ENCODE data around the gene FSD1.
"Not testable (repeated sequence)": the region's sequence is repeated elsewhere in the genome, so short reads cannot be mapped to it uniquely, and the experiment has no call there.

The FSD1 gene

DNA sequence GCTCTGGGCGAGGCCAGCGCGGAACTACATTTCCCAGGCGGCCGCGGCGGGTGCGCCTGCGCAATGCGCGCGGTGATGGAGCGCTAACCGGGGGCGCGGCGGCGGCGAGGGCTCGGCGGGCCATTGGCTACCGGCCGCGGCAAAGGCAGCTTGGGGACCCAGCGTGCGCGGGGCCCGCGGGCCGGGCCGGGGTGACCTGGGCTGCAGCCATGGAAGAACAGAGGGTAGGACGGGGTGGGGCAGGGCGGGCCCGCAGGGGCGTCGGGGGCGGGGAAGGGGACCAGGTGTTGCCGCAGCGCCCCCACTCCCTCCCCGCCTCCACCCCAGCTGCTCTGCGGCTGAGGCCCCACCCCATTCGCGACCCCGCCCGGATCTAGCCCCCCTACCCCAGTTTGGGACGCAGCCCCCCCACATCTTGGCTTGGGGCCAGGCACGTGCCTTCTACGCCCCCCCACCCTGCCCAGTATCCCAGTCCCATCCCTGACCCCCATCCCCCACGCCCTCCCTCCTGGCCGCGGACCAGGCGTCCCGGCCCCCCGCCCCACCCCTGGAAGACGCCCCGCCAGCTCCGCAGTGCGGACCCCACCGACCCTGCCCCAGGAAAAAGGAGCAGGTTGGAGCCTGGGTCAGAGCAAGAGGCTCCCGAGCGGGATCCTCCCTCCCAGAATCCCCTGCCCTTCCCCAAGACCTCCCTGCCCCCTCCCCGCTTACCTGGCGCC, at the start of gene FSD1:
TSS of gene FSD1 (plus strand) at position 61 of the 719 bp plus-strand sequence. CDS start at position 210, 149 bp downstream.
- no peak for DNase-seq

DNA sequence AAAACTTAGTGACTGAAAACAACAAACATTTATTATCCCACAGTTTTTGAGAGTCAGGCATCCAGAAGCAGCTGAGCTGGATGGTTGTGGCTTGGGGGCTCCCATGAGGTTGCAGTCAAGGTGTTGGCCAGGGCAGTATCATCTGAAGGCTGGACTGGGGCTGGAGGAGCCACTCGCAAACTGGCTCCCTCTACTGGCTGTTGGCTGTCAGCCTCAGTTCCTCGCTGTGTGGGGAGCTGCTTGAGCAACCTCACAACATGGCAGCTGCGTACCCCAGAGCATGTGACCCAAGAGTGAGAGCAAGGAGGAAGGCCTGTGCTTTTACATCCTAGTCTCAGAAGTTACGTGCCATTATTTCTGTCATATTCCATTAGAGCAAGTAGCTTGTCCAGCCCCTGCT, 47.8 kb upstream of the FSD1 start:
- DNase-seq, result no peak

DNA sequence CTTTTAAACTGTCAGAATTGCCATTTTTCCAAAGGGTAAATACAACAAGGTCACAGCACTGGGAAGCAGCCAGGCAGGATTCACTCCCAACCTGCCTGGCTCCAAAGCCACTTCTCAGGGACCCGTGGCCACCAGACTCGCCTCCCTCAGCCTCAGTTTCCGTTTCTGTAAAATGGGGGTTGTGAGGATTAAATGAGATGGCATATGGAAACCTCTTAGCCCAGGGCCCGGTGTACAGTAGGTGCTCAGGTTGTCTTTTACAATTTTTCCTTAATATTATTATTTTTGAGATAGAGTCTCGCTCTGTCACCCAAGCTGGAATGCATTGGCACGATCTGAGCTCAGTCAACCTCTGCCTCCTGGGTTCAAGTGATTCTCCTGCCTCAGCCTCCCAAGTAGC, 47.4 kb upstream of the FSD1 start:
- no peak for DNase-seq

DNA sequence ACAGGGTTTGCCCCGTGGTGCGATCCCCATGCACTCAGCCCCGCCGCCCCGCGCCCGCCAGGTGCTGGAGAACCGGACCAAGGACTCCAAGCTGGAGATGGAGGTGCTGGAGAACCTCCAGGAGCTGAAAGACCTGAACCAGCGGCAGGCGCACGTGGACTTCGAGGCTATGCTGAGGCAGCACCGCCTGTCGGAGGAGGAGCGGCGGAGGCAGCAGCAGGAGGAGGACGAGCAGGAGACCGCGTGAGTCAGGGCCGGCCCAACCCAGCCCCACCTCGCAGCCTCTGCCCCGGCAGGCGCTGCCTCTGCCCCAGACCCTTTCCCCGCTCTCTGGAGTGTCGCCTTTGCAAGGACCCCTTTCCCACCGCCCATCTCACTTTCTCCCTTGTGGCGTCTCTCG, 46.2 kb upstream of the FSD1 start:
- DNase-seq, result no peak

DNA sequence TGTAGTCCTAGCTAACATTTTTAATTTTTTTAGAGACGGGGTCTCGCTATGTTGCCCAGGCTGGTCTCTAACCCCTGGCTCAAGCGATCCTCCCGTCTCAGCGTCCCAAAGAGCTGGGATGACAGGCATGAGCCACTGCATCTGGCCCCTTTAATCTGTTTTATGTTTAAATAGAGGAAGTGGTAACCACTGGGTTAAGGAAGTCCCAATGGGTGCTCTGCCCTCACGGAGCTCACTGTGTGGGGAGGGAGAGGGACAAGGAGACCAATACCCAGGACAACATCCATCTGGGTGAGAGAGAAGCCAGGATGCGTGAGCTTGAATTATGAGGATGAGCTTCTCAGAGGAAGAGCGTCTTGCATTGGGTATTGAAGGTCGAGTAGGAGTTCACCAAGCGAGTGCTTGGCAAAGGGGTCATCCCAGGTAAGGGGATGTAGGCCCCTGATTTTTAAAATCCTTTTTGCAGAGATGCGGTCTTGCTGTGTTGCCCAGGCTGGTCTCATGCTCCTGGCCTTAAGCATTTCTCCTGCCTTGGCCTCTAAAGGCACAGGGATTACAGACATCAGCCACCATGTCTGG, 43.7 kb upstream of the FSD1 start:
- no peak for DNase-seq

DNA sequence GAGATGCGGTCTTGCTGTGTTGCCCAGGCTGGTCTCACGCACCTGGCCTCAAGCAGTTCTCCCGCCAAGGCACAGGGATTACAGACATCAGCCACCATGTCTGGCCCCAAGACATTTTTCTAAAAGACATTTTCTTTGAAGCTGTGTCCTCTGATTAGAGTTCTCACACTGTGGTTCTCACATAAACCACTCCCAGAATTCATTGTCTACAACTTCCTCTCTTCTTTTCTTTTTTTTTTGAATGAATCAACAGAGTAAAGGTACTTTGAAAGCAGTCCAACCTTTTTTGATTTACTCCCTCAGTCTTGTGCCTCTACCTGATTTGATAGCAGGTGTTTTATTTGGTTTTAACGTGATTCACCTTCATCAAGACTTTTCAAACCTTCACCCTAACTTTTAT, 39.6 kb upstream of the FSD1 start:
- no peak for DNase-seq

DNA sequence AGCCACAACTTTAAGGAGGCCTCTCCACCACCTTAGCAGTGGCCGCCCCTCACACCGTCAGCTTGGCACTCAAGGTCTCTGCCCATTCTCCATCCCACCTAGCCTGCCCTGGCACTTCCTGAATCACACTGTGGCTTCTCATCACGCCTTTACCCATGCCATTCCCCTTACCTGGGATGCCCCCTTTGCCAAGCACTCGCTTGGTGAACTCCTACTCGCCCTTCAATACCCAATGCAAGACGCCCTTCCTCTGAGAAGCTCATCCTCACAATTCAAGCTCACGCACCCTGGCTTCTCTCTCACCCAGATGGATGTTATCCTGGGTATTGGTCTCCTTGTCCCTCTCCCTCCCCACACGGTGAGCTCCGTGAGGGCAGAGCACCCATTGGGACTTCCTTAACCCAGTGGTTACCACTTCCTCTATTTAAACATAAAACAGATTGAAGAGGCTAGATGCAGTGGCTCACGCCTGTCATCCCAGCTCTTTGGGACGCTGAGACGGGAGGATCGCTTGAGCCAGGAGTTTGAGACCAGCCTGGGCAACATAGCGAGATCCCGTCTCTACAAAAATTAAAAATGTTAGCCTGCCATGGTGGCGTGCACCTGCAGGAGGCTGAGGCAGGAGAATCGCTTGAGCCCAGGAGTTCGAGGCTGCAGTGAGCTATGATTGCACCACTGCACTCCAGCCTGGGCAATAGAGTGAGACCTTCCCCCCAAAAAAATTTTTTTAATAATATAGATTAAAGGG, 38.0 kb upstream of the FSD1 start:
- DNase-seq, result no peak

DNA sequence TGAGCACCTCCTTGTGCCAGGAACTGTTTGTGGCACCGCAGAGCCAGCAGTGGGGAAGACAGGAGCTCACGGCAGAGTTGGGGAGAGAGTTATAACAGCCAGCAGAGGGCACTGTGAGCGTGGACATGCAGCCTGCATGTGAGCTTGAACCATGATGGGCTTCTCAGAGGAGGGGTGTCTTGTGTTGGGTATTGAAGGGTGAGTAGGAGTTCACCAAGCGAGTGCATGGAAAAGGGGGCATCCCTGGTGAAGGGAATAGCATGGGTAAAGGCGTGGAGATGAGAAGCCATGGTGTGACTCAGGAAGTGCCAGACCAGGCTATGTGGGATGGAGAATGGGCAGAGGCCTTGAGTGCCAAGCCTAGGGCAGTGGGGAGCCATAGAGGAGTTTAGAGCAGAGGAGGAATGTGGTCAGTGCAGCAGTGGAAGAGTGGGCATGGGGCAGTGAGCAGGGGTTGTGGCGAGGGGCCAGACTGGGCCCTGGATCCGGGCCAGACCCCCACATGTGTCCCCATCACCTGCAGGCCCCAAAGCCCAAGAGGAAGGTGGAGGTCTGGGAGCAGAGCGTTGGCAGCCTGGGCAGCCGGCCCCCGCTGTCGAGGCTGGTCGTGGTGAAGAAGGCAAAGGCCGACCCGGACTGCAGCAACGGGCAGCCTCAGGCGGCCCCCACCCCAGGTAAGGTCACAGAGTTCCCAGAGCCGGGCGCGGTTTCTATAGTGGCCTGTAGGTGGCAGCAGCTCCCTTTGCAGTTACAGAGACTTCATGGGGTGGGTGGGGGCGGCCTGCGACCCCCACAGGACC, 37.1 kb upstream of the FSD1 start:
- peak; percentile 11 for DNase-seq

DNA sequence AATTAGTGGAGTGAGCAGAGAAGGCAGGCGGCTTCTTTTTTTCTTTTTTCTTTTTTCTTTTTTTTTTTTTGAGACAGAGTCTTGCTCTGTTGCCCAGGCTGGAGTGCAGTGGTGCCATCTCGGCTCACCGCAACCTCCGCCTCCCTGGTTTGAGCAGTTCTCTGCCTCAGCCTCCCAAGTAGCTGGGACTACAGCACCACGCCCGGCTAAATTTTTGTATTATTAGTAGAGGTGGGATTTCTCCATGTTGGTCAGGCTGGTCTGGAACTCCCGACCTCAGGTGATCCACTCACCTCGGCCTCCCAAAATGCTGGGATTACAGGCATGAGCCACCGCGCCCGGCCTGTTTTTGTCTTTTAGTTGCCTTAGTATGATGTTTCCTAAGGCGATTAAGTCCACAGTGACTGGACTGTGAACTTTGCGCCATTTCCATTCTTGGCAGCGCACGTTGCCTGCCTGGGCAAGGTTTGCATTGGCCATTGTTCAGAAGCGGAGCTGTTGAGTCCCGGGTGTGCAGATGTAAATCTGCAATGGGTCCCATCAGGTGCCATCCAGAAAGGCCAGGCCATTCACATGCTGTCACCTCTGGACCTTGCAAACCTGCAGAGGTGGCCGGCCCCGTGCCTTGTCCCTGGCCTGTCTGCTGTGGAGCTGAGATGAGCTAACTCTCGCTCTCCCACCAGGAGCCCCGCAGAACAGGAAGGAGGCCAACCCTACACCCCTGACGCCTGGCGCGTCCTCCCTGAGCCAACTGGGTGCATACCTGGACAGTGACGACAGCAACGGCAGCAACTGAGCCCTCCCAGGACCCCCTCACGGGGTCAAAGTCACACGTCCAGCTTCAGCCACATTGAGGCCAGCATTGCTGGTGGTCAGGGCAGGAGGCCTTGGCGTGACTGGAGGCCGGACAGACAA, 36.2 kb upstream of the FSD1 start:
- DNase-seq, result no peak

DNA sequence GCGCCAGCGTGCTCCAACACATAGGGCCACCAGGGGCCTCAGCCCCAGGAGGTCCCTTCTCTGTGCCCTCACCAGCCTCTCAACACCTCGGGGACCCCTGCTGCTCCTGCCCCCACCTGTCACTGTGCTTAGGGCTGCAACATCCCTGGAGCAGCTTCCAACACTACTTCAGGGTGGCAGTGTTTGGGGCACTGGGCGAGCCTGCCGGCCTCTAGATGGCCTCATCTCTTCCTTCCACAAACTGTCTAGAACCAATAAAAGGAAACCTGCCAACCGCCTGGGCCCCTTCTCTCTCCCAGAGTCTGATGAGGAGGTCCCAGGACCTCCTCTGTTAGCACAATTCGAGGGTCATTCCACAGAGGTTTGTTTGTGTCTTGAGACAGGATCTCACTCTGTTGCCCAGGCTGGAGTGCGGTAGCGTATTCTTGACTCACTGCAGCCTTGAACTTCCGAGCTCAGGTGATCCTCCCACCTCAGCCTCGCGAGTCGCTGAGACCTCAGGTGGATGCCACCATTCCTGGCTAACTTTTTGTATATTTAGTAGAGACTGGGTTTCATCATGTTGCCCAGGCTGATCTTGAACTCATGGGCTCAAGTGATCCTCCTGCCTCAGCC, 35.5 kb upstream of the FSD1 start:
- DNase-seq, result no peak

DNA sequence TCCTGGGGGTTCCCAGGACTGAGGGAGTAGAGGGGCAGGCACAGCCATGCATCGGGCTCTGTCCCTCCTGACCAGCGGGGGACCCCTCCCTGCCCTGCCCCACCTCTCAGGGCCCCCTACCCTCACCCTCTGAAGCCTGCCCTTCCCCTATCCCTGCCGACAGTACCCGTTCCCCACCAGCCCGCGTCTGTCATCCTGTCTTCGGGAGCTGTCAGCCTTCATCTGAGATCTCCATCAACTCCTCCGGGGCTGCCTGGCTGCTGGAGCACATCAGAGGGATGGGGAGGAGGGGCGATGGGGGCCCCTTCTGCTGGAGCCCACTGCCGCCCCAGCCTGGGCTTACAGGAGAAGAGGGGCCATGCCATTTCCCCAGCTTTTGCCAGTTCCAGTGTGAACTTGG, 31.5 kb upstream of the FSD1 start:
- no peak for DNase-seq

DNA sequence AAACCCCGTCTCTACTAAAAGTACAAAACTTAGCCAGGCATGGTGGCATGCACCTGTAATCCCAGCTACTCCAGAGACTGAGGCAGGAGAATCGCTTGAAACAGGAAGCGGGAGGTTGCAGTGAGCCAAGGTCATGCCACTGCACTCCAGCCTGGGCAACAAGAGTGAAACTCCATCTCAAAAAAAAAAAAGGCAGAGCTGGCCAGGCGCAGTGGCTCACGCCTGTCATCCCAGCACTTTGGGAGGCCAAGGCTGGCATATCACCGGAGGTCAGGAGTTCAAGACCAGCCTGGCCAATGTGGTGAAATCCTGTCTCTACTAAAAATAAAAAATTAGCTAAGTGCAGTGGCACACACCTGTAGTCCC, 30.1 kb upstream of the FSD1 start:
- DNase-seq, result not testable (repeated sequence)

DNA sequence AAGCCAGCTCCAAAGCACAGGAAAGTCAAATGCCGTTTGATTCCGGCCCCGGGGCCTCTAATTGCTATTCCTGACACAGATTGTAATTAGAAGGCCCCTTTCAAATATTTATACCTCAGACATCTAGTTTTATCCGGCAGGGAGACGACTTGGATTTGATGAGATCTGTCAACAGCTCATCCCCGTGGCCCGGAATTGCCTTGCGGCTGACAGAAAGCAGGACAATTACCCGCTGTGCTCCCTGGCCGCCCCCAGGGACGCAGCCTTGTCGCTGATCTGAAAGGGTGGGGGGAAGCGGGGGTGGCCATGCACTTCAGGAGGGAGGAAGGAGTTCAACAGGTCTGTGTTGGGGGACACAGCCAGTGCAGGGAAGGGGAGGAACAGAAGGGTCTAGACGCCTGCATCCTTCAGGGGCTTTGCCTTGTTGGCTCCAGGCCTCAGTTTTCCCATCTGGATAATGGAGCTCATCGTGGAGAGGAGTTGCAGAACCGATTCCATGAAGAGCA, 27.2 kb upstream of the FSD1 start:
- DNase-seq, result peak; percentile 5

DNA sequence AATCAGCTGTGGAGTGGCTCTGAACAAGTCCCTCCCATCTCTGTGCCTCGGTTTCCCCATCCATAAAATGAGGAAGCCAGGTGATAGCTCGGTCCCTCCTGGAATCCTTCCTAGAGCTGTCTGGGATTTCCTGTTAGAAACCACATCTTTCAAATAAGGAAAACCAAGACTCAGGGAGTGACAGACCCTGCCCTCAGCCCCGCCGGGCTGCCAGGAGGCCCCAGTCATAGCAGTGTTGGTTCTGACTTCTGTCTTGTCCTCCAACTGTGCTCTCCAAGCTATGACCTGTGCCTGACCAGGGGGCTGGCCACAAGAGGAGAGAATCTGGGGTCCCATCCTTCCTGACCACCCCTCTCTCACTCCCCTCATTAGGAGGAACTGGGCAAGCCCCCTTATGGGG, 26.4 kb upstream of the FSD1 start:
- no peak for DNase-seq

DNA sequence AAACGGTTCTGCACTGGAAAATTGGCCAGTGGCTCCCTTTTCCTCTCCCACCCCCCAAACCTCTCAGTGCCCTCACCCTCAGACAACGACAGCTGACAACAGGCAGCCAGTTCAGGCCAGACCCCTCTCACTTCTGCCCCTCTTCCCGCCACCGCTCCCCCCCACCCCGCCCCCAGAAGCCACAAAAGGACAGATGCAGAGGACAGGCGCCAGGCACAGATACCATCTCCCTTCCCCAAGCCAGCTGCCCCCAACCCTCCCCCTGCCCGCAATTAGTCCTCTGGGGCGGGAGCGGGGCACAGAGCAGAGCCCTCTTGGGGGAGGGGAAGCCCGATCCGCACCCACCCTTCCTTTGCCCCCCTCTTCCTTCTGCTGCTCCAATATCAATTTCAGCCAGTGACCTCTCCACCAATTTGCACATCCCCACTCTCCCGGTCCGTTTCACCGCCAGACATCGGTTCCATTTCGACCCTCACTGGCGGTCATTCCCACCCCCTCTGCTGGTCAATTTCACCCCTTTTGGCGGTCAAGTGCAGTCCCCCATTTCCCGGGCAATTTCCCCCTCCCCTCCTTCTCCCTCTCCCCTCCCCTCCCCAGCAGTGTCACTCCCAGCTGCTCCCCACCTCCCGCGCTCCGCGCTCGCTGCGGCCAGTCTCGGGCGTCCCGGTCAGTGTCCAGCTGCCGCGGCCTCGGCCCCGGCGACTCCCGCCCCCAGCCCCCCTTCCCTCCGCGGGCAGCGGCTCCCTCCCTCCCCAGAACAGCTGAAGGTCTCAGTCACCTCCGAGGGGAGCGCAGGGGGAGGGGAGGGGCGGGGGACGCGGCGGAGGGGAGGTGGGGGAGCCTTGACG, 25.8 kb upstream of the FSD1 start, which contains the start of gene SHD:
TSS of gene SHD (plus strand) at position 848 of the 848 bp plus-strand sequence. CDS start 798 bp downstream, outside the sequence.
- DNase-seq, result no peak

DNA sequence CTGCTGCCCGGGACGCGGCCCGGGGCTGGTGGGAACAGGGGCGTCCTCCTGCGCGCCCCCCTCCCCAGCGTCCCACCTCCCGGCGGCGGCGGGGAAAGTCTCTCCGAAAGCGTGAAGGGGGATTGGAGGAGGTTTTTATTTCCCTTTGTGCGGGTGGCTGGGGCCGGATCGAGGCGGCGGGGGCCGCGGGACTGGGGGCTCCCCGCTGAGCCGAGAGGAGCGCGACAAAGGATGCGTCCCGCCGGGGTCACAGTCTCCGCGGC, 25.2 kb upstream of the FSD1 start:
- no peak for DNase-seq

DNA sequence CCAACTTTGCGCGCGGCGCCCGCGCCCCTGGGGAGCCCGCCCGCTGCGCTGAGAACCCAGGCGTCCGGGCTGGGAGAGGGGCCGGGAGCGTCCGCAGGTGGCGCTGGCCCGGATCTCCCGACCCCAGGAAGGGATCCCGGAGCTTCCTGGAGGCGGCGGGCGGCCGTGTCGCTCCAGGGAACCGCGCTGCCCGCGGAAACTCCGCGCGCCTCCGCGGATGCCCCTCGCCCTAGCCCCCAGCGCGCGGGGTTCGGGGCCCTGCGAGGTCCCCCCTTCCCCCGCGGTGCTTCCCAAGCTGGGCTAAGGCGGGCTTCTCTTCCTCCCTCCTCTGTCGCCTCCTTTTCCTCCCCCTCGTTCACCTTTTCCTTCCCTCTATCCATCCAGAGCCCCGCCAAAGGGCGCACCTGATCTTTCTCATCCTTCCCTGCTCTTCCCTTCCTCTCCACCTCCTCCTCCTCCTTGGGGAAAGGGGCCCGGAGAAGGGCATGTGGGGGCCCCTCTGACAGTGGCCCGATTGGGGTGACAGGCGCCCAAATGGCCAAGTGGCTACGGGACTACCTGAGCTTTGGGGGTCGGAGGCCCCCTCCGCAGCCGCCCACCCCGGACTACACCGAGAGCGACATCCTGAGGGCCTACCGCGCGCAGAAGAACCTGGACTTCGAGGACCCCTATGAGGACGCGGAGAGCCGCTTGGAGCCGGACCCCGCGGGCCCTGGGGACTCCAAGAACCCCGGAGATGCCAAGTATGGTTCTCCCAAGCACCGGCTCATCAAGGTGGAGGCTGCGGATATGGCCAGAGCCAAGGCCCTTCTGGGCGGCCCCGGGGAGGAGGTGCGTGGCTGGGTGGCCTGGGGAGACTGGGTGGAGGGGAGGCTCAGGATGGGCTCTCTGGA, 24.6 kb upstream of the FSD1 start:
- no peak for DNase-seq

DNA sequence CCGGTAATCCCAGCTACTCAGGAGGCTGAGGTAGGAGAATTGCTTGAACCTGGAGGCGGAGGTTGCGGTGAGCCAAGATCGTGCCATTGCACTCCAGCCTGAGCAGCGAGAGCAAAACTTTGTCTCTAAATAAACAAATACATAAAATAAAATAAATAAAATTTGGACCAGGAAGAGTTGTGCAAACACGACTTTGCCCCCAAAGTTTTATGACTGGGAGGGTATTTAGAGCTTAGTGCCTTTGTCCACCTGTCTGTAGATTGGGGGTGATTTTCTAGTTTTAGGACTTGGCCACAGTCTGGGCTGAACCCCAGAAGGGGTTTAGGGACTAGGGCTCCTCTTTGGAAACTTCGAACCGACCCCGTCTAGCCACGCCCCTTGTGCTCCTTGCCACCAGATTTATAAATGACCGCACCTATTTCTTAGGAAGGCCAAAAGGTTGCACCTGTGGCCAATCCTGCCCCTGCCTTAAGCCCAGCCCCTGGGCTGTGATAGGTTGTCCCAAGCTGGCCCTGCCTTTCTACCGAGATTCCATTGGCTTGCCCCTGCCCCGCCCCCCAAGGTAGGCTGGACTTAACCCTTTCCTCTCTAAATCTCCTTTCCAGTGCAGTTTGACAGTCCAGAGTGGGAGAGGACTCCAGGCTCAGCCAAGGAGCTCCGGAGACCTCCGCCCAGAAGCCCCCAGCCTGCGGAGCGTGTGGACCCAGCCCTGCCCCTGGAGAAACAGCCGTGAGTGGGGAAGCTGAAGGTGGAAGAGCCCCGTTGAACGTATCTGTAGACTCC, 20.0 kb upstream of the FSD1 start:
- DNase-seq, result no peak

DNA sequence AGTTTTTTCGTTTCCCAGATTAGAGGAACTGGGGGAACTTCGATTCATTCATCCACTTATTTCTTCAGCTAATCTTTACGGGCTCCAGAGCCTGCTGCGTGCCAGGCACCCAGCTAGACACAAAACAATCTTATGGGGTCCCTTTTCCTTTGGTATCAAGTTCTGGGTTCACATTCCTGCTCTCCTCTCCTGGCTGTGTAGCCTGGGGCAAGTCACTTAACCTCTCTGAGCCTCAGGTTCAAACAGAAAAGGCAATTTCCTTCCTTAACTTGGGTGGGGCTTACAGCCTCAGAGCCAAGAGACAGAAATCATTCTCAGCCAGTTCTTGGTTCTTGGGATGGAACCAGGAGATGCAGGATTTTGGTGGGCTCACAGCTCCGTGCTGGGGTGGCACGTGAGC, 19.4 kb upstream of the FSD1 start:
- DNase-seq, result no peak

All from NCI-H748 treated with DMSO at 0.1 percent for 48 hours (cell line).